ENCODE results near the gene DCHS1. TPM values are rescaled to one million over a fixed set of nuclear protein-coding genes. Genes with fewer than 3 reads are reported as not detected.
A peak's percentile ranks its signal among the peaks of the same experiment; 100 is the strongest.

The DCHS1 gene
- total and polyA plus RNA-seq, 9 of the 15 experiments (the other 6 are each of a cell fraction or from before 2014, with no cell fraction given): 0.04 to 0.49 (median 0.14) TPM; not detected in 2

DNA sequence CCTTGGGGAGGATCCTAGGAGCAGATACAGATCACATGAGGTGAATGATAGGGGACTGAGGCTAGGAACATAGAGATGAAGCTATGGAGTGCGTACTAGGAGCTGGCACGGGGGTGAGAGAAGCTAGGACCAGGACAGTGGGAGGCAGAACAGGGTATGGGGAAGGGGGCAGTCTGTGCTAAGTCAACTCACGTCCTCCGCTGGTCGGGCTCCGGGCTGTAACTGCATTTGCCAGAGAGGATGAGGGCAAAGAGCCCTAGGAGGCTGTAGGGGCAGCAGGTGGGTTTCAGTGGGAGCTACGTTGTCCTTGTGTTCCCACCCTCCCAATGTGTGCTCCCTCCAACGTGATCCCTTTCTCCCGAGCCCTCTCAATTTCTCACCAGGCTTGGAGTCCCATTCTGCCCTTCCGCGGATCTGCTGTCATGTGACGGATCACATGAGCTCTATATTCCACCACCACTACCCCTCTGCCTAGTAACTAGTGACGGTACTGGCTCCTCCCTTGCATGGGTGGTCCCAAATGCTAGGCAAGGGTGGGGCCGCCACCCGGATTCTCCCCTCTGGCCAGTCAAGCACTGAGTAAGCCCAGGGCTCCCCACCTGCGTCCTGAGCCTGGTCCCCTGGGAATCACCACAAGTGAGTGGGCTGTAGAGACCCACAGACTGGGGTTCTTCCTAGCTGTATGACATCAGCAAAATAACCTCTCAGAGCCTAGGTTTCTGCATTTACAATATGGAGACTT lies 36.4 kb downstream of the DCHS1 start, which contains the start of gene TPP1 (continued):
- TF ChIP-seq, protein P1, sequence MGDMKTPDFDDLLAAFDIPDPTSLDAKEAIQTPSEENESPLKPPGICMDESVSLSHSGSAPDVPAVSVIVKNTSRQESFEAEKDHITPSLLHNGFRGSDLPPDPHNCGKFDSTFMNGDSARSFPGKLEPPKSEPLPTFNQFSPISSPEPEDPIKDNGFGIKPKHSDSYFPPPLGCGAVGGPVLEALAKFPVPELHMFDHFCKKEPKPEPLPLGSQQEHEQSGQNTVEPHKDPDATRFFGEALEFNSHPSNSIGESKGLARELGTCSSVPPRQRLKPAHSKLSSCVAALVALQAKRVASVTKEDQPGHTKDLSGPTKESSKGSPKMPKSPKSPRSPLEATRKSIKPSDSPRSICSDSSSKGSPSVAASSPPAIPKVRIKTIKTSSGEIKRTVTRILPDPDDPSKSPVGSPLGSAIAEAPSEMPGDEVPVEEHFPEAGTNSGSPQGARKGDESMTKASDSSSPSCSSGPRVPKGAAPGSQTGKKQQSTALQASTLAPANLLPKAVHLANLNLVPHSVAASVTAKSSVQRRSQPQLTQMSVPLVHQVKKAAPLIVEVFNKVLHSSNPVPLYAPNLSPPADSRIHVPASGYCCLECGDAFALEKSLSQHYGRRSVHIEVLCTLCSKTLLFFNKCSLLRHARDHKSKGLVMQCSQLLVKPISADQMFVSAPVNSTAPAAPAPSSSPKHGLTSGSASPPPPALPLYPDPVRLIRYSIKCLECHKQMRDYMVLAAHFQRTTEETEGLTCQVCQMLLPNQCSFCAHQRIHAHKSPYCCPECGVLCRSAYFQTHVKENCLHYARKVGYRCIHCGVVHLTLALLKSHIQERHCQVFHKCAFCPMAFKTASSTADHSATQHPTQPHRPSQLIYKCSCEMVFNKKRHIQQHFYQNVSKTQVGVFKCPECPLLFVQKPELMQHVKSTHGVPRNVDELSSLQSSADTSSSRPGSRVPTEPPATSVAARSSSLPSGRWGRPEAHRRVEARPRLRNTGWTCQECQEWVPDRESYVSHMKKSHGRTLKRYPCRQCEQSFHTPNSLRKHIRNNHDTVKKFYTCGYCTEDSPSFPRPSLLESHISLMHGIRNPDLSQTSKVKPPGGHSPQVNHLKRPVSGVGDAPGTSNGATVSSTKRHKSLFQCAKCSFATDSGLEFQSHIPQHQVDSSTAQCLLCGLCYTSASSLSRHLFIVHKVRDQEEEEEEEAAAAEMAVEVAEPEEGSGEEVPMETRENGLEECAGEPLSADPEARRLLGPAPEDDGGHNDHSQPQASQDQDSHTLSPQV (IDR thresholded peaks at IDR 0.05): no peak
- peak; percentile 58 for TF ChIP-seq POLR2B (IDR thresholded peaks at IDR 0.05; ENCODE audit: low read depth, partially characterized antibody)
- no peak for TF ChIP-seq MAFF (IDR thresholded peaks at IDR 0.05; ENCODE audit: low read length)
- TF ChIP-seq EP300 (IDR thresholded peaks at IDR 0.05; ENCODE audit: low read length): no peak; the same call in 1 of the 2 replicates
- 0 out of 2 replicates have a peak, but pooled peaks have one; percentile 2 for TF ChIP-seq ELF4 (CRISPR knock-in tag; IDR thresholded peaks at IDR 0.05)
- TF ChIP-seq, protein P2, sequence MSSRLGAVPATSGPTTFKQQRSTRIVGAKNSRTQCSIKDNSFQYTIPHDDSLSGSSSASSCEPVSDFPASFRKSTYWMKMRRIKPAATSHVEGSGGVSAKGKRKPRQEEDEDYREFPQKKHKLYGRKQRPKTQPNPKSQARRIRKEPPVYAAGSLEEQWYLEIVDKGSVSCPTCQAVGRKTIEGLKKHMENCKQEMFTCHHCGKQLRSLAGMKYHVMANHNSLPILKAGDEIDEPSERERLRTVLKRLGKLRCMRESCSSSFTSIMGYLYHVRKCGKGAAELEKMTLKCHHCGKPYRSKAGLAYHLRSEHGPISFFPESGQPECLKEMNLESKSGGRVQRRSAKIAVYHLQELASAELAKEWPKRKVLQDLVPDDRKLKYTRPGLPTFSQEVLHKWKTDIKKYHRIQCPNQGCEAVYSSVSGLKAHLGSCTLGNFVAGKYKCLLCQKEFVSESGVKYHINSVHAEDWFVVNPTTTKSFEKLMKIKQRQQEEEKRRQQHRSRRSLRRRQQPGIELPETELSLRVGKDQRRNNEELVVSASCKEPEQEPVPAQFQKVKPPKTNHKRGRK (tag; IDR thresholded peaks at IDR 0.05): no peak
- peak in 1 of 2 experiments; percentile 57; a peak in 1 of 4 replicates for TF ChIP-seq TBL1XR1 (IDR thresholded peaks at IDR 0.05; ENCODE audit: low read length in 2 of 2)
- TF ChIP-seq SAFB2 (IDR thresholded peaks at IDR 0.05; ENCODE audit: borderline replicate concordance, low read depth, low read length, severe bottlenecking): no peak
- TF ChIP-seq, protein P3, sequence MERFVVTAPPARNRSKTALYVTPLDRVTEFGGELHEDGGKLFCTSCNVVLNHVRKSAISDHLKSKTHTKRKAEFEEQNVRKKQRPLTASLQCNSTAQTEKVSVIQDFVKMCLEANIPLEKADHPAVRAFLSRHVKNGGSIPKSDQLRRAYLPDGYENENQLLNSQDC (CRISPR knock-in tag; IDR thresholded peaks at IDR 0.05): no peak
- TF ChIP-seq, protein P4, sequence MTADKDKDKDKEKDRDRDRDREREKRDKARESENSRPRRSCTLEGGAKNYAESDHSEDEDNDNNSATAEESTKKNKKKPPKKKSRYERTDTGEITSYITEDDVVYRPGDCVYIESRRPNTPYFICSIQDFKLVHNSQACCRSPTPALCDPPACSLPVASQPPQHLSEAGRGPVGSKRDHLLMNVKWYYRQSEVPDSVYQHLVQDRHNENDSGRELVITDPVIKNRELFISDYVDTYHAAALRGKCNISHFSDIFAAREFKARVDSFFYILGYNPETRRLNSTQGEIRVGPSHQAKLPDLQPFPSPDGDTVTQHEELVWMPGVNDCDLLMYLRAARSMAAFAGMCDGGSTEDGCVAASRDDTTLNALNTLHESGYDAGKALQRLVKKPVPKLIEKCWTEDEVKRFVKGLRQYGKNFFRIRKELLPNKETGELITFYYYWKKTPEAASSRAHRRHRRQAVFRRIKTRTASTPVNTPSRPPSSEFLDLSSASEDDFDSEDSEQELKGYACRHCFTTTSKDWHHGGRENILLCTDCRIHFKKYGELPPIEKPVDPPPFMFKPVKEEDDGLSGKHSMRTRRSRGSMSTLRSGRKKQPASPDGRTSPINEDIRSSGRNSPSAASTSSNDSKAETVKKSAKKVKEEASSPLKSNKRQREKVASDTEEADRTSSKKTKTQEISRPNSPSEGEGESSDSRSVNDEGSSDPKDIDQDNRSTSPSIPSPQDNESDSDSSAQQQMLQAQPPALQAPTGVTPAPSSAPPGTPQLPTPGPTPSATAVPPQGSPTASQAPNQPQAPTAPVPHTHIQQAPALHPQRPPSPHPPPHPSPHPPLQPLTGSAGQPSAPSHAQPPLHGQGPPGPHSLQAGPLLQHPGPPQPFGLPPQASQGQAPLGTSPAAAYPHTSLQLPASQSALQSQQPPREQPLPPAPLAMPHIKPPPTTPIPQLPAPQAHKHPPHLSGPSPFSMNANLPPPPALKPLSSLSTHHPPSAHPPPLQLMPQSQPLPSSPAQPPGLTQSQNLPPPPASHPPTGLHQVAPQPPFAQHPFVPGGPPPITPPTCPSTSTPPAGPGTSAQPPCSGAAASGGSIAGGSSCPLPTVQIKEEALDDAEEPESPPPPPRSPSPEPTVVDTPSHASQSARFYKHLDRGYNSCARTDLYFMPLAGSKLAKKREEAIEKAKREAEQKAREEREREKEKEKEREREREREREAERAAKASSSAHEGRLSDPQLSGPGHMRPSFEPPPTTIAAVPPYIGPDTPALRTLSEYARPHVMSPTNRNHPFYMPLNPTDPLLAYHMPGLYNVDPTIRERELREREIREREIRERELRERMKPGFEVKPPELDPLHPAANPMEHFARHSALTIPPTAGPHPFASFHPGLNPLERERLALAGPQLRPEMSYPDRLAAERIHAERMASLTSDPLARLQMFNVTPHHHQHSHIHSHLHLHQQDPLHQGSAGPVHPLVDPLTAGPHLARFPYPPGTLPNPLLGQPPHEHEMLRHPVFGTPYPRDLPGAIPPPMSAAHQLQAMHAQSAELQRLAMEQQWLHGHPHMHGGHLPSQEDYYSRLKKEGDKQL (CRISPR knock-in tag; IDR thresholded peaks at IDR 0.05; ENCODE audit: borderline replicate concordance): no peak
- TF ChIP-seq, protein P5, sequence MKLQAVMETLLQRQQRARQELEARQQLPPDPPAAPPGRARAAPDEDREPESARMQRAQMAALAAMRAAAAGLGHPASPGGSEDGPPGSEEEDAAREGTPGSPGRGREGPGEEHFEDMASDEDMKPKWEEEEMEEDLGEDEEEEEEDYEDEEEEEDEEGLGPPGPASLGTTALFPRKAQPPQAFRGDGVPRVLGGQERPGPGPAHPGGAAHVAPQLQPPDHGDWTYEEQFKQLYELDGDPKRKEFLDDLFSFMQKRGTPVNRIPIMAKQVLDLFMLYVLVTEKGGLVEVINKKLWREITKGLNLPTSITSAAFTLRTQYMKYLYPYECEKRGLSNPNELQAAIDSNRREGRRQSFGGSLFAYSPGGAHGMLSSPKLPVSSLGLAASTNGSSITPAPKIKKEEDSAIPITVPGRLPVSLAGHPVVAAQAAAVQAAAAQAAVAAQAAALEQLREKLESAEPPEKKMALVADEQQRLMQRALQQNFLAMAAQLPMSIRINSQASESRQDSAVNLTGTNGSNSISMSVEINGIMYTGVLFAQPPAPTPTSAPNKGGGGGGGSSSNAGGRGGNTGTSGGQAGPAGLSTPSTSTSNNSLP (IDR thresholded peaks at IDR 0.05; ENCODE audit: borderline replicate concordance, low read depth, low read length): no peak
- no peak for TF ChIP-seq RNF2 (IDR thresholded peaks at IDR 0.05)
- TF ChIP-seq RB1 (IDR thresholded peaks at IDR 0.05; ENCODE audit: low read depth): 0 out of 2 replicates have a peak, but pooled peaks have one; percentile 32
- TF ChIP-seq ZNF583 (CRISPR knock-in tag; IDR thresholded peaks at IDR 0.05): no peak

All from K562 (cell line).